ENCODE measurements around the gene OLFML2A.

Gene OLFML2A

DNA sequence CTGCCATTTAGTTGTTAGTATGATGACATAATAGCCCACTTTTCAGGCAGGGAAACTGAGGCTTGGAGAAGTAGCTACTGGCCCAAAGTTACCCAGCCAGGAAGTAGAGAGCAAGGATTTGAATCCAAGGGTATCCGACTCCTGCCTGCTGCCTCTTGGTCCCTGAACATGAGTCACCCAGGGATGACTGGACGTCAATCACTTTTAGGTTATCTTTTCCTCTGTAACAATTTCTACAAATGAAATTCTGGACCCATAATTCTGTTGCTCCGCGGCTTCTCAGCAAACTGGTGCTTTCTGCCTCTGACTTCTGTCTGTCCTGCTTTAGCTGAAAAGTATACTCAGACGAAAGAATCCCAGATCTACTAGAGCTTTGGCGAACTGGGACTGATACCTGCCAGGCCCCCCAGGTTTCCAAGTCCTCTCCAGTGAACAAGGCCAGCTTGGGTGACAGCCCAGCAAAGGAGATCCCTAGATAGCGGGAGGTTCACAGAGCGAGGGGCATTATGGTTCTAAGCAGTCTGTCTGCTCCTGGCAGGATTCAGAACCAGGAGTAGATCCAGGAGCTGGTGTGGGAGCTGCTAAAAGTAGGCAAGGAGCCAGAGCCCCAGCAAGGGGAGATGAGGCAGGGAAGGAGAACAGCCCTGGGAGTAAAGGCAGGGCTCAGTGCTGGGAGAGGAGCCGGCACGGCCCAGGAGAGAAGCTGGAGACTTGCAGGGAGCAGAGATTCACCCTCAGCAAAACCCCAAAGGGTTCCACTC lies 20.6 kb downstream of the OLFML2A start:
- Histone ChIP-seq H3K36me3 (ENCODE audit: control insufficient read depth in 2 of 2, insufficient read depth in 2 of 2, low read length in 2 of 2) (no peaks in the 10 kb centered on the region), H3K9ac (ENCODE audit: low read length in 2 of 2) (no peak overlapping the region), H3K27ac (ENCODE audit: low read length) (peak overlapping the region; percentile 31), H3K27me3 (ENCODE audit: control insufficient read depth in 1 of 2, insufficient read depth in 2 of 2, low read length in 2 of 2) (no peaks in the 10 kb centered on the region), H3K9me3 (ENCODE audit: control insufficient read depth in 2 of 2, low read length in 2 of 2) (no peaks in the 10 kb centered on the region), H3K4me3 (ENCODE audit: low read length in 2 of 2) (no peak overlapping the region), H3K4me1 (ENCODE audit: control insufficient read depth, insufficient read depth, low read length) (peaks cover 22% of the 10 kb centered on the region)

DNA sequence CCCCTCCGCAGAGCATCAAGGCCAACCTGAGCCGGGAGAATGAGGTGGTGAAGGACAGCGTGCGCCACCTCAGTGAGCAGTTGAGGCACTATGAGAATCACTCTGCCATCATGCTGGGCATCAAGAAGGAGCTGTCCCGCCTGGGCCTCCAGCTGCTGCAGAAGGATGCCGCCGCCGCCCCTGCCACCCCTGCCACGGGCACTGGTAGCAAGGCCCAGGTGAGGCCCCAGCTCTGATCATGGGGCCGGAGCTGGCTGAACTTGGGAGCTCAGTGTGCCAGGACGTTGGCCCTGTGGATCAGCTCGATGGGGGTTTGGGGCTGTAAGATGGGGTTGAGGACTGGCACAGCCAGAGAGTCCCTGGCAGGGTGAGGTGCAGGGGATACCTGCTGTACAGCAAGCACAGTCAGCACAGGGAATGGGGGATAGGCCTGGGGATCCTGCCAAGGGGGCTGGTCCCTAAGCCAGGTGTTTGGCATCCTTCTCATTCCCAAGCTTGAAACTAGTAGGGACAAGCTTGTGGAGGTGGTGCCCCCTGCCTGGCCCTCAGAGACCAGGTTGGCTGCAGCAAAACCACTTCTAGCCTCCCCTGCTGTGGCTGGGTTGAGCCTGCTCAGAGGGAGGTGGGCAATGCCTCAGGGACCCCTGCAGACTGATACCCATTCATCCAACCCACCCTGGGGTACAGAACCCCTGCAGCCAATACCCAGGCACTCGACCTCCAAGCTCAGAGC lies 22.5 kb downstream of the OLFML2A start:
- no peak overlapping the region for H3K27ac ChIP-seq (ENCODE audit: low read length)
- H3K27me3 ChIP-seq (ENCODE audit: control insufficient read depth in 1 of 2, insufficient read depth in 2 of 2, low read length in 2 of 2): no peaks in the 10 kb centered on the region
- no peak overlapping the region for H3K4me3 ChIP-seq (ENCODE audit: low read length in 2 of 2)
- H3K9ac ChIP-seq (ENCODE audit: low read length in 2 of 2): no peak overlapping the region
- peaks cover 22% of the 10 kb centered on the region for H3K4me1 ChIP-seq (ENCODE audit: control insufficient read depth, insufficient read depth, low read length)
- no peaks in the 10 kb centered on the region for H3K36me3 ChIP-seq (ENCODE audit: control insufficient read depth in 2 of 2, insufficient read depth in 2 of 2, low read length in 2 of 2)
- no peaks in the 10 kb centered on the region for H3K9me3 ChIP-seq (ENCODE audit: control insufficient read depth in 2 of 2, low read length in 2 of 2)

GRCh38 chr9:124800306-124801259 lies 23.6 kb downstream of the OLFML2A start:
- Histone ChIP-seq H3K9ac (ENCODE audit: low read length in 2 of 2) (peak overlapping the region in 1 of 2 donors; percentile 2), H3K4me3 (ENCODE audit: low read length in 2 of 2) (no peak overlapping the region), H3K4me1 (ENCODE audit: control insufficient read depth, insufficient read depth, low read length) (peaks cover 22% of the 10 kb centered on the region)

DNA sequence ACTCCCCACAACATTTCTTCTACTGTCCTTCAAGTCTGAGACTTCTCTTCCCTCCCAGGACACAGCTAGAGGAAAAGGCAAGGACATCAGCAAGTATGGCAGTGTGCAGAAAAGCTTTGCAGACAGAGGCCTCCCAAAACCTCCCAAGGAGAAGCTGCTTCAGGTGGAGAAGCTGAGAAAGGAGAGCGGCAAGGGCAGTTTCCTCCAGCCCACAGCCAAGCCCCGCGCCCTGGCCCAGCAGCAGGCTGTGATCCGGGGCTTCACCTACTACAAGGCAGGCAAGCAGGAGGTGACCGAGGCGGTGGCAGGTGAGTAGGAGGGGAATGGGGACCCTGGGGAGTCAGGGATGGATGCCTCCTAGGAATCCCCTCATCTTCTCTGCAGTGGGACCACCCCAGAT lies 24.4 kb downstream of the OLFML2A start:
- peaks cover 0 to 5% of the 10 kb centered on the region in 2 donors for H3K36me3 ChIP-seq (ENCODE audit: control insufficient read depth in 2 of 2, insufficient read depth in 2 of 2, low read length in 2 of 2)
- H3K27ac ChIP-seq (ENCODE audit: low read length): no peak overlapping the region
- H3K9me3 ChIP-seq (ENCODE audit: control insufficient read depth in 2 of 2, low read length in 2 of 2): no peaks in the 10 kb centered on the region
- H3K27me3 ChIP-seq (ENCODE audit: control insufficient read depth in 1 of 2, insufficient read depth in 2 of 2, low read length in 2 of 2): no peaks in the 10 kb centered on the region
- no peak overlapping the region for H3K4me3 ChIP-seq (ENCODE audit: low read length in 2 of 2)
- H3K9ac ChIP-seq (ENCODE audit: low read length in 2 of 2): peak overlapping the region in 1 of 2 donors; percentile 2
- peaks cover 22% of the 10 kb centered on the region for H3K4me1 ChIP-seq (ENCODE audit: control insufficient read depth, insufficient read depth, low read length)

More at GRCh38 chr9:124800306-124801259, 23.6 kb downstream of the OLFML2A start:
- H3K36me3 ChIP-seq (ENCODE audit: control insufficient read depth in 2 of 2, insufficient read depth in 2 of 2, low read length in 2 of 2): peaks cover 0 to 5% of the 10 kb centered on the region in 2 donors
- no peaks in the 10 kb centered on the region for H3K9me3 ChIP-seq (ENCODE audit: control insufficient read depth in 2 of 2, low read length in 2 of 2)
- H3K27ac ChIP-seq (ENCODE audit: low read length): no peak overlapping the region
- H3K27me3 ChIP-seq (ENCODE audit: control insufficient read depth in 1 of 2, insufficient read depth in 2 of 2, low read length in 2 of 2): no peaks in the 10 kb centered on the region

GRCh38 chr9:124802426-124802825 lies 25.5 kb downstream of the OLFML2A start:
- no peak overlapping the region for H3K4me3 ChIP-seq (ENCODE audit: low read length in 2 of 2)
- H3K9me3 ChIP-seq (ENCODE audit: control insufficient read depth in 2 of 2, low read length in 2 of 2): no peaks in the 10 kb centered on the region
- no peak overlapping the region for H3K27ac ChIP-seq (ENCODE audit: low read length)
- peaks cover 0 to 5% of the 10 kb centered on the region in 2 donors for H3K36me3 ChIP-seq (ENCODE audit: control insufficient read depth in 2 of 2, insufficient read depth in 2 of 2, low read length in 2 of 2)
- H3K9ac ChIP-seq (ENCODE audit: low read length in 2 of 2): no peak overlapping the region
- H3K27me3 ChIP-seq (ENCODE audit: control insufficient read depth in 1 of 2, insufficient read depth in 2 of 2, low read length in 2 of 2): no peaks in the 10 kb centered on the region
- H3K4me1 ChIP-seq (ENCODE audit: control insufficient read depth, insufficient read depth, low read length): peaks cover 17% of the 10 kb centered on the region

- Histone ChIP-seq H3K9me3 (ENCODE audit: control insufficient read depth in 2 of 2, low read length in 2 of 2) (no peaks in the 10 kb centered on the region), H3K4me1 (ENCODE audit: control insufficient read depth, insufficient read depth, low read length) (peaks cover 6% of the 10 kb centered on the region), H3K27ac (ENCODE audit: low read length) (no peak overlapping the region), H3K4me3 (ENCODE audit: low read length in 2 of 2) (no peak overlapping the region), H3K36me3 (ENCODE audit: control insufficient read depth in 2 of 2, insufficient read depth in 2 of 2, low read length in 2 of 2) (peaks cover 0 to 5% of the 10 kb centered on the region in 2 donors), H3K9ac (ENCODE audit: low read length in 2 of 2) (no peak overlapping the region), H3K27me3 (ENCODE audit: control insufficient read depth in 1 of 2, insufficient read depth in 2 of 2, low read length in 2 of 2) (no peaks in the 10 kb centered on the region)
These were observed 27.0 kb downstream of the OLFML2A start for GRCh38 chr9:124803911-124804310.

DNA sequence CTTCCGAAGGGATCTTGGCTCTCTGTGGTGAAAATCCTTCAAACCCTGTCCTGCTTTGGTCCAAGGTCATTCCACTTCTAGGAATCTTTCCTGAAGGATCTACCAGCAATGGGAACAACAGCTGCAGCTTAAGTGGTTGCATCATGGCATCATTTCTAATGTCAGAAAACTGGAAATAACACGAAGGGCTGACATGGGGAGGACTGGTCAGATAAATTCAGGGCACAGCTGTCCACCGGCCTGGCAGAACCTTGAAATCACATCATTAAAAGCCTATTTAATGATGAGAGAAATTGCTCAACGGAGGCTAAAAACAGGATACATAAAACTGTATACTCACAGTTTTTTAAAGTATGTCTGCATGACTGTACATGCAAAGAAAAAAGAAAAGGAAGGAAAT lies 28.3 kb downstream of the OLFML2A start:
- Histone ChIP-seq H3K27ac (ENCODE audit: low read length) (no peak overlapping the region), H3K9ac (ENCODE audit: low read length in 2 of 2) (no peak overlapping the region), H3K36me3 (ENCODE audit: control insufficient read depth in 2 of 2, insufficient read depth in 2 of 2, low read length in 2 of 2) (peaks cover 0 to 5% of the 10 kb centered on the region in 2 donors), H3K4me1 (ENCODE audit: control insufficient read depth, insufficient read depth, low read length) (no peaks in the 10 kb centered on the region), H3K27me3 (ENCODE audit: control insufficient read depth in 1 of 2, insufficient read depth in 2 of 2, low read length in 2 of 2) (no peaks in the 10 kb centered on the region), H3K4me3 (ENCODE audit: low read length in 2 of 2) (no peak overlapping the region), H3K9me3 (ENCODE audit: control insufficient read depth in 2 of 2, low read length in 2 of 2) (no peaks in the 10 kb centered on the region)

- Histone ChIP-seq H3K9ac (ENCODE audit: low read length in 2 of 2) (no peak overlapping the region), H3K36me3 (ENCODE audit: control insufficient read depth in 2 of 2, insufficient read depth in 2 of 2, low read length in 2 of 2) (peaks cover 0 to 5% of the 10 kb centered on the region in 2 donors), H3K27ac (ENCODE audit: low read length) (no peak overlapping the region), H3K4me3 (ENCODE audit: low read length in 2 of 2) (no peak overlapping the region), H3K4me1 (ENCODE audit: control insufficient read depth, insufficient read depth, low read length) (peaks cover 11% of the 10 kb centered on the region), H3K27me3 (ENCODE audit: control insufficient read depth in 1 of 2, insufficient read depth in 2 of 2, low read length in 2 of 2) (no peaks in the 10 kb centered on the region), H3K9me3 (ENCODE audit: control insufficient read depth in 2 of 2, low read length in 2 of 2) (no peaks in the 10 kb centered on the region)
These were observed 31.5 kb downstream of the OLFML2A start for GRCh38 chr9:124808246-124808956.

DNA sequence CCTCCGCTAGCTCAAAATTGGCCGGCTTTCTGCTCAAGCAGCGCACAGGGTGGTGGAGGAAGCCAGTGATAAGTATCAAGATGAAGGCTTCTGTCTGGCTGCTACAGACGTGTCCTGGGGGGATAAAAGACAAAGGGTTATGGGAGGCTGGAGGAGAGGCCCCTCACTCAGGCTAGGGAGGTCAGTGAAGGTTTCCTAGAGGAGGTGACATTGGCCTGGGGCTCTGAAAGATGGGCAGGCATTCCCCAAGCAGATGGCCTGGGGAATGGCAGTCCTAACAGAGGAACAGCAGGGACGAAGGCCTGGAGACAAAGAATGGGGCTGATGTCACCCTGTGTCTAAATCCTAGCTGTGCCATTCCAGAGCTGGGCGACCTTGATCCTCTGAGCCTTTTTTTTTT lies 32.3 kb downstream of the OLFML2A start:
- H3K27me3 ChIP-seq (ENCODE audit: control insufficient read depth in 1 of 2, insufficient read depth in 2 of 2, low read length in 2 of 2): no peaks in the 10 kb centered on the region
- no peak overlapping the region for H3K9ac ChIP-seq (ENCODE audit: low read length in 2 of 2)
- H3K36me3 ChIP-seq (ENCODE audit: control insufficient read depth in 2 of 2, insufficient read depth in 2 of 2, low read length in 2 of 2): peaks cover 0 to 5% of the 10 kb centered on the region in 2 donors
- H3K9me3 ChIP-seq (ENCODE audit: control insufficient read depth in 2 of 2, low read length in 2 of 2): no peaks in the 10 kb centered on the region
- no peak overlapping the region for H3K27ac ChIP-seq (ENCODE audit: low read length)
- H3K4me1 ChIP-seq (ENCODE audit: control insufficient read depth, insufficient read depth, low read length): peaks cover 11% of the 10 kb centered on the region
- no peak overlapping the region for H3K4me3 ChIP-seq (ENCODE audit: low read length in 2 of 2)

Data from stomach smooth muscle (tissue), 2 donors.